MM.1S (cell line): ENCODE results near the gene PIK3R3.

Experiments
- DNase-seq: peaks from one replicate; pipeline ENCODE4 v3.0.0-alpha.2; 2015
- H2AFZ ChIP-seq: fragments of 300-600 bp; sonication (generic); 2 replicates; pipeline ENCODE4 v1.6.0; 2016; ENCODE audit warnings: antibody characterized with exemption, low read length
- H3F3A ChIP-seq: fragments of 300-600 bp; sonication (generic); 2 replicates; pipeline ENCODE4 v1.6.1; 2016; ENCODE audit warnings: mild to moderate bottlenecking, antibody characterized with exemption, low read length, moderate library complexity, mixed read lengths; ENCODE audit not compliant: insufficient read depth
- H3K27ac ChIP-seq: fragments of 300-600 bp; sonication (generic); 2 replicates; pipeline ENCODE4 v1.5.1; 2016; ENCODE audit warnings: mild to moderate bottlenecking, low read length
- H3K27me3 ChIP-seq: fragments of 300-600 bp; sonication (generic); replicated peaks from 2 replicates; pipeline ENCODE4 v1.6.0; 2016; ENCODE audit warnings: low read length; ENCODE audit not compliant: insufficient read depth
- H3K36me3 ChIP-seq: fragments of 300-600 bp; sonication (generic); replicated peaks from 2 replicates; pipeline ENCODE4 v1.6.1; 2016; ENCODE audit warnings: mild to moderate bottlenecking, low read length, mixed read lengths; ENCODE audit not compliant: insufficient read depth
- H3K4me1 ChIP-seq: fragments of 300-600 bp; sonication (generic); 2 replicates; pipeline ENCODE4 v1.6.1; 2016; ENCODE audit warnings: low read length, mixed read lengths
- H3K4me2 ChIP-seq: fragments of 300-600 bp; sonication (generic); 2 replicates; pipeline ENCODE4 v1.6.0; 2016; ENCODE audit warnings: low read depth, low read length
- H3K4me3 ChIP-seq: fragments of 300-600 bp; sonication (generic); 2 replicates; pipeline ENCODE4 v1.5.1; 2016; ENCODE audit warnings: low read length, mixed read lengths
- H3K79me2 ChIP-seq: fragments of 300-600 bp; sonication (generic); 2 replicates; pipeline ENCODE4 v1.6.1; 2016; ENCODE audit warnings: mixed run types, low read length, mixed read lengths
- H3K9ac ChIP-seq: fragments of 300-600 bp; sonication (generic); 2 replicates; pipeline ENCODE4 v1.6.1; 2016; ENCODE audit warnings: low read length, mixed read lengths
- H3K9me2 ChIP-seq: fragments of 300-600 bp; sonication (generic); replicated peaks from 2 replicates; pipeline ENCODE4 v1.6.1; 2016; ENCODE audit warnings: mild to moderate bottlenecking, low read length, mixed read lengths; ENCODE audit not compliant: insufficient read depth
- H3K9me3 ChIP-seq: fragments of 300-600 bp; sonication (generic); replicated peaks from 2 replicates; pipeline ENCODE4 v1.6.1; 2016; ENCODE audit warnings: mild to moderate bottlenecking, low read length, mixed read lengths; ENCODE audit not compliant: insufficient read depth
- H4K20me1 ChIP-seq: fragments of 300-600 bp; sonication (generic); 2 replicates; pipeline ENCODE4 v1.6.1; 2016; ENCODE audit warnings: mild to moderate bottlenecking, low read length, moderate library complexity, mixed read lengths; ENCODE audit not compliant: insufficient read depth
- EZH2 ChIP-seq: fragments of 300-600 bp; sonication (generic); optimal IDR thresholded peaks from 2 replicates; pipeline ENCODE3; 2017; ENCODE audit warnings: low read depth, mild to moderate bottlenecking, antibody characterized with exemption, low read length, mixed read lengths
- EZH2phosphoT487 ChIP-seq: fragments of 300-600 bp; sonication (generic); IDR thresholded peaks from 2 replicates; pipeline ENCODE4 v1.6.1; 2018; ENCODE audit warnings: antibody characterized with exemption, low read length
- TF ChIP-seq, protein P1 (sequence below): fragments of 300-600 bp; sonication (generic); IDR thresholded peaks from 2 replicates; pipeline ENCODE4 v1.5.1; 2016; ENCODE audit warnings: antibody characterized with exemption, low read length, mixed read lengths

PIK3R3 gene

DNA sequence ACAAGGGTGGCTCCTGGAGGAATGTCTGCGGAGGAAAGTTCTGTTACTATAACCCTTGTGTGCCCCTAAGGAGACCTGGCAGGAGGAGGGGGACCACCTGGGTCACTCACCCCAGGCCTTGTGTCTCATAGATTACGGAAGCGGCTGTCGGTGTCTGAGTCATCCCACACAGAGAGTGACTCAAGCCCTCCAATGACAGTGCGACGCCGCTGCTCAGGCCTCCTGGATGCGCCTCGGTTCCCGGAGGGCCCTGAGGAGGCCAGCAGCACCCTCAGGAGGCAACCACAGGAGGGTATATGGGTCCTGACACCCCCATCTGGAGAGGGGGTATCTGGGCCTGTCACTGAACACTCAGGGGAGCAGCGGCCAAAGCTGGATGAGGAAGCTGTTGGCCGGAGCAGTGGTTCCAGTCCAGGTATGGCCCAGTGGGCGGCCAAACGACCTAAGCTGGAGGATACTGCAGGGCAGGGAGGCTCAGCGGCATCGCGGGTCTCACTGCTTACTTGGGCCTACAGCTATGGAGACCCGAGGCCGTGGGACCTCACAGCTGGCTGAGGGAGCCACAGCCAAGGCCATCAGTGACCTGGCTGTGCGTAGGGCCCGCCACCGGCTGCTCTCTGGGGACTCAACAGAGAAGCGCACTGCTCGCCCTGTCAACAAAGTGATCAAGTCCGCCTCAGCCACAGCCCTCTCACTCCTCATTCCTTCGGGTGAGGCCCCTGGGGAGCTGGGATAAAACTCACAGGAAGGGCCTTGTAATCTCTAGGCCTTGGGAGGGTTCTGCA, 101.4 kb downstream of the PIK3R3 start:
- Histone ChIP-seq H3K36me3 (no peaks in the 10 kb centered on the region), H3K9me3 (no peaks in the 10 kb centered on the region), H3K9me2 (no peaks in the 10 kb centered on the region), H3K4me3 (no peak overlapping the region), H4K20me1 (no peaks in the 10 kb centered on the region), H2AFZ (no peak overlapping the region), H3K4me1 (no peaks in the 10 kb centered on the region), H3K9ac (no peak overlapping the region), H3K27ac (no peak overlapping the region), H3K79me2 (no peaks in the 10 kb centered on the region), H3K4me2 (no peak overlapping the region), H3F3A (no peaks in the 10 kb centered on the region), H3K27me3 (no peaks in the 10 kb centered on the region)
- DNase-seq: no peak
- TF ChIP-seq EZH2phosphoT487 (no peak), EZH2 (no peak)
- TF ChIP-seq, protein P1, sequence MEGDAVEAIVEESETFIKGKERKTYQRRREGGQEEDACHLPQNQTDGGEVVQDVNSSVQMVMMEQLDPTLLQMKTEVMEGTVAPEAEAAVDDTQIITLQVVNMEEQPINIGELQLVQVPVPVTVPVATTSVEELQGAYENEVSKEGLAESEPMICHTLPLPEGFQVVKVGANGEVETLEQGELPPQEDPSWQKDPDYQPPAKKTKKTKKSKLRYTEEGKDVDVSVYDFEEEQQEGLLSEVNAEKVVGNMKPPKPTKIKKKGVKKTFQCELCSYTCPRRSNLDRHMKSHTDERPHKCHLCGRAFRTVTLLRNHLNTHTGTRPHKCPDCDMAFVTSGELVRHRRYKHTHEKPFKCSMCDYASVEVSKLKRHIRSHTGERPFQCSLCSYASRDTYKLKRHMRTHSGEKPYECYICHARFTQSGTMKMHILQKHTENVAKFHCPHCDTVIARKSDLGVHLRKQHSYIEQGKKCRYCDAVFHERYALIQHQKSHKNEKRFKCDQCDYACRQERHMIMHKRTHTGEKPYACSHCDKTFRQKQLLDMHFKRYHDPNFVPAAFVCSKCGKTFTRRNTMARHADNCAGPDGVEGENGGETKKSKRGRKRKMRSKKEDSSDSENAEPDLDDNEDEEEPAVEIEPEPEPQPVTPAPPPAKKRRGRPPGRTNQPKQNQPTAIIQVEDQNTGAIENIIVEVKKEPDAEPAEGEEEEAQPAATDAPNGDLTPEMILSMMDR: no peak

DNA sequence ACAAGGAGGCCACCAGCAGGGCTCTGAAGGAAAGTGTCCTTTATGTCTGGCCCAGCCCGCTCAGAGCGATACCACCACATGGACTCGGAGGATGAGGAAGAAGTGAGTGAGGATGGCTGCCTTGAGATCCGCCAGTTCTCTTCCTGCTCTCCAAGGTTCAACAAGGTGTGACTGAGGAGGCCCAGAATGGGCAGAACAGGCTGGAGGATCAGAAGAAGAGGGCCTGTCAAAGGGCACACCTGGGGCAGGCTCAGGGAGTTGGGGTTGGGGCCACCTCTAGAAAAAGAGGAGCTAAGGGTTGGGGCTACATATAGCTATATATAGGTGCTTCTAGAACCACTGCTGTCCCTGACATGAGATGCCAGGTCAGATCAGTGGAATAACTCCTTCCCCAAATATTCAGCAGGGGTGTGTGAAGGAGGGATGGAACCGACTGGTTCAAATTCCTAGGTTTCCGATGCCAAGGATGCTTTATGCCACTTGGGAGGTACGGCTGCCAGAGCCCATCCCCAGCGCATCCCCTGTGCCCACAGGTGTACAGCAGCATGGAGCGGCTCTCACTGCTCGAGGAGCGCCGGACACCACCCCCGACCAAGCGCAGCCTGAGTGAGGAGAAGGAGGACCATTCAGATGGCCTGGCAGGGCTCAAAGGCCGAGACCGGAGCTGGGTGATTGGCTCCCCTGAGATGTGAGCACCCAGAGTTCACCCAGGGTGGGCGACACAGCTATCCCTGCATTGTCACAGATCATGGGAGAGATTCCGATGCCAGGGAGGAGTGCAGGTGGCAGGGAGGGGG, 102.2 kb downstream of the PIK3R3 start:
- Histone ChIP-seq H3K9me3 (no peaks in the 10 kb centered on the region), H3K9ac (no peak overlapping the region), H2AFZ (no peak overlapping the region), H3K27ac (no peak overlapping the region), H3K27me3 (no peaks in the 10 kb centered on the region), H3K79me2 (no peaks in the 10 kb centered on the region), H4K20me1 (no peaks in the 10 kb centered on the region), H3K36me3 (no peaks in the 10 kb centered on the region), H3K4me3 (no peak overlapping the region), H3K4me2 (no peak overlapping the region), H3F3A (no peaks in the 10 kb centered on the region), H3K4me1 (no peaks in the 10 kb centered on the region), H3K9me2 (no peaks in the 10 kb centered on the region)
- DNase-seq: no peak
- TF ChIP-seq, protein P1: no peak
- TF ChIP-seq EZH2phosphoT487 (no peak), EZH2 (no peak)

DNA sequence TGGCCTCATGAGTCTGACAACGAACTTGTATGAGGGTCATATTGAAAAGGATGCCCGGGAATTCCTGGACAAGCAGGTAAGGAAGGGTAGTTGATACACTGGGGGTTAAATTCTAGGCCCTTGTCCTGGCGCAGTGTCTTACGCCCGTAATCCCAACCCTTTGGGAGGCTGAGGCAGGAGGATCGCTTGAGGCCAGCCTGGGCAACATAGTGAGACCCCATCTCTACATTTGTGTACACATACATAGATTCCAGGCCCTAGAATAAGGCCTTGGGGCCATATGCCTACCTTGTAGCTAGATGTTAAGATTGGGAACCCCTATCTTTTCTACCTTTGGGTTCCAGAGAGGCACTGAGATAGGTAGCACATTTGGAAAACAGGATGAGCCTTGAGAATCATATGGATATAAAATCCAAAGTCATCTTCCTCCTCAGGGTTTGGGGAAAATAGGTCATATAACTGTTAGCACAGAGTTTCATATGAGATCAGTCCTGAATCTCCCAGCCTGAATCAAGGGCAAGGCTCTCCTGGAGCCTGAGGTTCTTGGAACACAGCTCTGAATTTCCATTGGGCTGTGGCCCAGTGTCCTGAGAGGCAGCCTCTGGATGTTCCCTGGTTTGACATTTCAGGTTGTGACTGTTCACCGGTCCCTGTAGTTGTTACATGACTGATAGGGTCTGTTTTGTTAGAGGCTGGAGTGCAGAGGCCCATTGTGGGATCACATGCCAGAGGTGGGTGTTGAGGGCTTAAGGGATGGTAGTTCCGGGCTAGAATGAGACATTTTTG, 104.4 kb downstream of the PIK3R3 start:
- DNase-seq: no peak
- no peak overlapping the region for H3K9ac ChIP-seq
- H3K4me2 ChIP-seq: no peak overlapping the region
- H3K9me2 ChIP-seq: no peaks in the 10 kb centered on the region
- no peaks in the 10 kb centered on the region for H4K20me1 ChIP-seq
- no peak for TF ChIP-seq EZH2phosphoT487
- TF ChIP-seq, protein P1: no peak
- TF ChIP-seq EZH2: no peak
- no peak overlapping the region for H3K27ac ChIP-seq
- H3F3A ChIP-seq: no peaks in the 10 kb centered on the region
- no peaks in the 10 kb centered on the region for H3K4me1 ChIP-seq
- H3K4me3 ChIP-seq: no peak overlapping the region
- no peaks in the 10 kb centered on the region for H3K9me3 ChIP-seq
- H3K36me3 ChIP-seq: no peaks in the 10 kb centered on the region
- H2AFZ ChIP-seq: no peak overlapping the region
- no peaks in the 10 kb centered on the region for H3K27me3 ChIP-seq
- H3K79me2 ChIP-seq: no peaks in the 10 kb centered on the region
